ENCODE results near the gene RGS7.

DNA sequence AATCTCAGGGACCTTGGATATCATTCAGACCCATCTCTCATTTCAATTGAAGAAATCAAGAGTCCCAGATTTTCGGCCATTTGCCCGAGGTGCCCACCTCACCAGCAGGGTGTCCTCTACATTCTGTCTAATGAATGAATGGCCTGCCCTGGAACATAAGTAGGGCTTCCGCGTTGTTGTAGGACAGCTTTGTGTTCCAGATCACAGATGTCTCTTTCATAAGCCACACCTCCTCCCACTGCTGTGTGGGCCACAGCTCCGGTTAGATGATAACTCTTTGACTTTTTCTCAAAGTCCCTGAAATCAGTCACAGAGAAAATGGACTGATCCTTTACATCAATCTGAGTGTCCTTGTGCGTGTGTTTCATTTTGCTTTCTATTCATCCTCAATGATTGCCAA lies 144.4 kb downstream of the RGS7 start:
- no peak for TF ChIP-seq CTCF (IDR thresholded peaks at IDR 0.05)
- no peak for TF ChIP-seq POLR2A (IDR thresholded peaks at IDR 0.05)

Measured in right lobe of liver (tissue), 4 donors.